NT2/D1 (cell line): Measurements from ENCODE around the gene CACNA2D3.

Experiments used
- YY1 ChIP-seq: IDR thresholded peaks from 2 replicates; pipeline ENCODE4 v1.6.1; 2011; ENCODE audit not compliant: insufficient read length, insufficient read depth
- ZNF274 ChIP-seq: IDR thresholded peaks from 2 replicates; pipeline ENCODE4 v1.6.1; 2011; ENCODE audit warnings: mild to moderate bottlenecking, low read depth, low read length

GRCh38 chr3:54326951-54327350 is 204.6 kb downstream of the CACNA2D3 start:
- TF ChIP-seq YY1 (no peak), ZNF274 (no peak)
